ENCODE data around the gene LYZL1.

- TF ChIP-seq FOXP2 (optimal IDR thresholded peaks at IDR 0.05; ENCODE audit: borderline replicate concordance, extremely low read depth, extremely low read length, insufficient read depth) (no peak), TAF1 (IDR thresholded peaks at IDR 0.05; ENCODE audit: borderline replicate concordance, insufficient read depth, low read length) (no peak), POLR2AphosphoS5 (IDR thresholded peaks at IDR 0.05; ENCODE audit: low read depth, low read length) (no peak), REST (IDR thresholded peaks at IDR 0.05; ENCODE audit: insufficient read depth in 1 of 2, low read depth in 2 of 2, low read length in 2 of 2) (no peak), SIN3A (IDR thresholded peaks at IDR 0.05; ENCODE audit: borderline replicate concordance, insufficient read depth, low read length) (no peak)
Measured at GRCh38 chr10:29246449-29246848, 42.4 kb upstream of the LYZL1 start.

Data from PFSK-1 (cell line).